Stimulated activated CD8-positive, alpha-beta memory T cell treated with anti-CD3 and anti-CD28 coated beads, Interleukin-4, amount 100 ng/mL, for 1 hour (primary cell): Measurements from ENCODE around the gene NUP210L.
"Not testable (repeated sequence)": the region's sequence is repeated elsewhere in the genome, so short reads cannot be mapped to it uniquely, and the experiment has no call there.

Experiments
- DNase-seq, 2 donors: peaks; one replicate each; pipeline ENCODE4 v3.0.0-alpha.2; 2020; ENCODE audit warnings: low read depth in 2 of 2, low spot score in 1 of 2

NUP210L gene

DNA sequence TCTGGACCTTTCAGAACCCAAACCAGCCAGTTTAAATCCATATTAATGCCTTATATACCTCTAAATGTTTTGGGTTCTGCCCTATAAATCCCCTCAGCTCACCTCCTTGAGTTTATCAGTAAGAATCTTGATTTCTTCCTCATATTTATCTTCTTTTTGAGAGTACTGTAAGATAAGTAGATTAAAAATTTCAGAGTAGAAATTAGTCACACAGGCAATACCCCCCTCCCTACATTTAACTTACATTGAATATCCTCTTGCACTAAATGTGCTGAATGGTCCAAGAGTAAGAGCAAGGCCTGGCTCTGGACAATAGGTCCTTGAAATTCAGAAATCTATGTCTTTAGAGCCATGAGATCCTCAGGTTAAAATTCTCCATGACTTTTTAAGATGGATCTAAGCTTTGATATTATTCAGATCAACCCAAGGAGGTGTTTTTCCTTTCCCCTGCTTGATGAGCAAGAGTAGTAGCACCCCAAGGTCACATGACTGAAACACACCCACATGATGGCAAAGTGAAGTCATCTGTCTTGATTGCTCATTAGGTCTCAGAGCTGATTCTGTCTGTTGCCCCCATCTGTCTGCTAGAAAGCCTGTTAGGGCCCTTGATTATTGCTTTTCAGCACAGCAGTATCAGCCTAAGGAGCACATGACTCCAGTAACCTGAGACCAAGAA lies 15.8 kb upstream of the NUP210L start:
- DNase-seq, result no peak

DNA sequence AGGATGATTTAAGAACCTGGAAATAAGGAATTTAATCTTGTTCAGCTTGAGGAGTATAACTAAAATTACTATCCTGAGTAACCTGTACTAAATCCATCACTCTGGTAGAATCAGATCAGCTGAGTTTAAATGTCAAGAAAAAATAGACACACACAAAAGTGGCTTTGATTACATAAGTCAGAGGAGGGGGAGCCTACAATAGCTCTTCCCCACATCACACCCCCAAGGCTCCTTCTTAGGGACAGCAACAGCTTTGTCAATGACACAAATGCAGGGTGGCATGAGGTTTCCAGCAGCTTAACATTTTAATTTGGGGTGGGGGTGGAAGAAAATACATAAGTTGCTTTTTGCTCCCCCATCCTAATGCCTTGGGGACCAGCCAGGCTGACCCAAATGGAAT lies 12.6 kb upstream of the NUP210L start:
- DNase-seq, result no peak

DNA sequence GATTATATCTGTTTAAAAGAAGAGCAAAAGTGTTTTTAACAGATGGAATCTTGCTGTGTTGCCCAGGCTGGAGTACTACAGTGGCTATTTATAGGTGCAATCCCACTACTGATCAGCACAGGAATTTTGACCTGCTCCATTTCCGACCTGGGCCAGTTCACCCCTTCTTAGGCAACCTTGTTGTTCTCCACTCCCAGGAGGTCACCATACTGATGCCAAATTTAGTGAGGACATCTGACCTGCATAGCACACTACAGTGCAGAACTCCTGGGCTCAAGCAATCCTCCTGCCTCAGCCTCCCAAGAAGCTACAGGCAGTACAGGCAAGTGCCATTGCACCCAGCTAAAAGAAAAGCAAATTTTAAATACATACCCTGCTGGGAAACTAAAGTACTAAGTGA lies 11.3 kb upstream of the NUP210L start:
- no peak for DNase-seq

DNA sequence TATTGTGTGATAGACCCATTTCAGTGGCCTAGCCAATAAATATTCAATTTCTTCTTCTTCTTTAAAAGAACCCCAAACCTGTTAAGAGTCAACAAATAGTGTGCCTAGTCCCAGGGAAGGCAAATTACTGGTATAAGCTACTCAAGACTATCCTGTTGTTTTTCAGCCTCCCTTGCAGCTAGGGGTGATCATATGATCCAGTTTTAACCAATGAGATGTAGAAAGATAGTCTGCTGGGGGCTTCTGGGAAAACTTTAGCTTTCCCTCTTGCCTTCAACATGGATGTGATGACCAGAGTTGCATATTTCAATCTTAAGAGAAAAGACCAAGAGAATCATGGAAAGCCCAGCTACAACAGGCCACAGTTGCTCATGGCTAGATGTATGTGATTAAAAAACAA lies 4.7 kb upstream of the NUP210L start:
- DNase-seq, result no peak

DNA sequence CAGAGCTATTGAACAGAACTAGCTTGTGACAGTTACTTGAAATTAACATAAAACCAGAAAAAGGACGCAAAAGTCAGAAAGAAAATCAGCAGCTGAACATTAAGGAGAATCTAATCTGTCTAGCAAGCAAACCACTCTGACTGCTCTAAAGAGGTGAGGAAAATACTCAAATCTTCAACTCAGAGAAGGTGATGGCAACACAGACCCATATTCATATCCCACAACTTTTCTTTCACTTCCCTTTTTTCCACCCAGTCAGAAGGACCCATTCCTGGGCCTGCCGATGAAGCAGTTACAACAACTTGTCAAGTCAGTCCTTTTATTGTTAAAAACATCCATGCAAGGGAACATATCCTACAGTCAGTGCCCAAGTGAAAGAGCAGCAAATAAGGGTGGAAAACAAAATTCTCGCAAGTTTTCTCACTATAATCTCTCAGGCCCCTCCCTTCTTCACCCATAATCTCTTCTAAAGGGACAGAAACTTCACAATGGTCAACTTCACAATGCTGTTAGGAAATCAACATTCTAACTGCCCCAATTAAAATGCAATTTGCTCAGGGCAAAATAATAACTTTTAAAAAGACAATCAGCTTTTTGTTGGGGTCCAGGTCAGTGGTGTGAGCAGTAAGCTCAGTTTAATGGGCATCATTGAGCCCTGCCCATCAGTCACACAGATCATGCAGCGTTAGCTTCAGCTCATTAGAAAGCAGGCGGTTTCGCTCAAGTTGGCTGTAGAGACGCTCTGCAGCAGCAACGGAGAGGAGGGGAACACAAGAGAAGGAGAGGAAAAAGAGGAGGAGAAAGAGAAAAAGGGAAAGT lies 3.6 kb upstream of the NUP210L start:
- no peak for DNase-seq

DNA sequence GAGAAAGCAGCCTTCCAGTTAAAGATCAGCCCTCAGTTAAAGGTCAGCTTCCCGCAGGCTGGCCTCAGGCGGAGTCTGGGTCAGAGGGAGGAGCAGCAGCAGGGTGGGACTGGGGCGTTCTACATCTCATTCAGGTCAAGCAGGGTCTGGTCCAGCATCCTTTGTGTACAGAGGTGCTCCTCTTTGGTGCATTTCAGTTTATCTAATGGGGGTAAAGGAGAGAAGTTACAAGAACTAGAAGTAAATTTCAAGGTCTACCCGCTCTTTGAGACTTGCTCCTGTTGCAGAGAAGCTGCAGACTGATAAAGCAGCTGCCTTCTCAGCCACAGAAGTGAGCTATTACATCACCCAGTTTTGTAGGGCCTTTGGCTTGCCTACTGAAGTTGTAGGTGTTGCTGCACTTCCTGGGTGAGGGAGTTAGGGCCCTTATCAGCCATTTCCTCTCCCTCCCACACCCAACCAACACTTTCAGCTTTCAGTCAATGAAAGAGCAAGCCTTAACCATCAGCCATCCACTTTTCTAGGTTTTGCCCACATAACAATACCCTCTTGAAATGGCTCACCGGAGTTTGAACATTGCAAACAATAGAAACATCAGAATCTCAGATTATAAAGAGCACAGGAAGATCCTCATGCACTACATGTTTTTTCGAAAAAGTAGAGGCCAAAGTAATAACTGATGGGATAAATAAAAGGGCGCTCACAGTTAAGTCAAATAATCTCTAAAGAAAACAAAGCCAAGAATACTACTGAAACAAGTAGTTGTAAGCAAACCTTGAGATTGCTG lies 2.8 kb upstream of the NUP210L start:
- DNase-seq, result peak; percentile 28 to 46

DNA sequence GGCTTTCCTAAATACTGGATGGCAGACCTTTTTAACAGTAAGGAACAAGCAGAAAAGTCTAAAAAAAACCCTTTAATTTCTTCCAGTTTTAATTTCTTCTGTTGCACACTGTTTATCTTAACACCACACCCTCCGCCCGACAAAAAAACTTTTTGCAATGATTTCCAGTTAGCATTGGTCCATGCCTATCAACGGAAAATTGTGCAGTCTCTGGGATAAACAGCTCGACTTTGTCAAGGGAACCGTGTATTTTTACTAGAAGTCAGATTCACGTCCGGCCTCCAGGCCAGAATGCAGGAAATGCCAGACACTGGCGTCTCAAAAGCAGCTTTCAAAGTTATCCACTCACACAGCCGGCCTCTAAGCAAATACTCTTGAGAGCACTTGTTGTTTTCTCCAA lies 378 bp upstream of the NUP210L start:
- no peak for DNase-seq

DNA sequence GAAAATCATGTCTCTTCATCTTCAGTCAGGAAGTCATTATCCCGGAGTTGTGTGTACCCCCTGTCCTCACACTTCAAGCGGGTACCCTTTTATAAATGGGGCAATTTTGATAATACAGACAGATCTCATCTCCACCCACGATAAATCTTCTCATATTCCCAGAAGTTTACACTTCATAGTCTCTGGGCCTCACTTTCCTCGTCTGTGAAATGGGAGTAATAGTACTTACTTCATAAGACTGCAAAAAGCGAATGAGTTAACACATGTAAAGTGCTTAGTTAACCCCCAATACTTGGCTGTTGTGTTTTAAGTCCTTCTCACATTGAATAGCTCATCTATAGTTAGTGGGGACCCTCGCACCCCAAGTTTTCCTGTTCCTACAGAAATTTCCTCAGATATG lies 820 bp downstream of the NUP210L start:
- no peak for DNase-seq

DNA sequence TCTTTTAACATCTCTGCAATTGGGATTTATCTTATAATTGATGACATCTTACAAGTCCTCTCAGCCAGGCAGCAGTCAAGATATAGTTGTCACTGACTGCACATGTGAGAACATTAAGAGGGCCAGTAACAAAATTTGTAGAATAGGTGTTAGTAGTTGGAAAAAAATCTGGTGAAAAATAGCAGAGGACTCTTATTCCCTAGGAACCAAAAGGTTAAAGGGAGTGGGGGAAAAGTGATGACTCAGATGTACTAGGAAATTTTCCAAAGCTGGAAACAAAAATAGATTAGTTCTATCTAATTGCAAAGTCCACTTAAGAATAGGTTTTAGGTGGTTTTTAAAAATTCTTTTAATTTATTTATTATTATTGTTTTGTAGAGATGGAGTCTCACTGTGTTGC lies 3.6 kb downstream of the NUP210L start:
- DNase-seq, result no peak

DNA sequence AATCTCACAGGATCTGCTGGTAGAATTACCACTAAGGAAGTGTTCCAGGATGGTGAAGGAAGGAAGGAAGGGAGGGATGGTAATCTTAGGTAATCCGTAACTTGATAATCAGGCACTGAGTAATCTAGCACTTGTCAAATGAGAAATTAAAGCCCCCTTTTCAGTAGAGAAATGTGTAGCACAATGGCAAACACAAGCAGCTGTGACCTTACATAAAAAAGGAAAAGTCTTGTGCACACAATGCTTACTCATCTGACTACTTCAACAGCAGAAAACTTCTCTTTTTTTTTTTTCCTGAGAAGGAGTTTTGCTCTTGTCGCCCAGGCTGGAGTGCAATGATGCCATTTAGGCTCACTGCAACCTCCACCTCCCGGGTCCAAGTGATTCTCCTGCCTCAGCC lies 6.1 kb downstream of the NUP210L start:
- DNase-seq, result no peak

DNA sequence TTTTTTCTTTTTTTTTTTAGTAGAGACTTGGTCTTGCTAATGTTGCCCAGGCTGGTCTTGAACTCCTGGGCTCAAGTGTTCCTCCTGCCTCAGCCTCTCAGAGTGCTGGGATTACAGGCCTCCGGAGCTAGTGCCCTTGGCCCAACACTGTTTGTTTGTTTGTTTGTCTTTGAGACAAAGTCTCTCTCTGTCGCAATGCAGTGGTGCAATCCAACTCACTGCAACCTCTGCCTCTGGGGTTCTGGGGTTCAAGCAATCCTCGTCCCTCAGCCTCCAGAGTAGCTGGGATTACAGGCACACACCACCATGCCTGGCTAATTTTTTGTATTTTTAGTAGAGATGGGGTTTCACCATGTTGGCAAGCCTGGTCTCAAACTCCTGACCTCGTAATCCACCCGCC lies 7.4 kb downstream of the NUP210L start:
- DNase-seq, result not testable (repeated sequence)

DNA sequence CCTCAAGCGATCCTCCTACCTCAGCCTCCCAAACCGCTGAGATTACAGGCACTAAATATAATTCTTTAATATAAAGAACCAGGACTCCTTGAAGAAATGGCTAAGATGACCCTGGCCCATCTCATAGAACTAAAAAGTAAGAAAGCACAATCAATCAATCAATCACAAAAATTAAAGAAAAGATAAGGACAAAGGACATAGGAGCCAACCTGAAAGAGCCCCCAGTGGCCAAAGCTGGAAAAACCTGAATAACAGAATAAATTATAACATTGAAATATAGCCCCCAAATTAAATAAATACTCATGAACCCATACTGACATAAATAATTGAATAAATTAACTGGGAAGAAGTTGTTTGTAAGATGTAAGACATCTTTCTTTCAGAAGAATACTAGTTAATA lies 8.9 kb downstream of the NUP210L start:
- no peak for DNase-seq

DNA sequence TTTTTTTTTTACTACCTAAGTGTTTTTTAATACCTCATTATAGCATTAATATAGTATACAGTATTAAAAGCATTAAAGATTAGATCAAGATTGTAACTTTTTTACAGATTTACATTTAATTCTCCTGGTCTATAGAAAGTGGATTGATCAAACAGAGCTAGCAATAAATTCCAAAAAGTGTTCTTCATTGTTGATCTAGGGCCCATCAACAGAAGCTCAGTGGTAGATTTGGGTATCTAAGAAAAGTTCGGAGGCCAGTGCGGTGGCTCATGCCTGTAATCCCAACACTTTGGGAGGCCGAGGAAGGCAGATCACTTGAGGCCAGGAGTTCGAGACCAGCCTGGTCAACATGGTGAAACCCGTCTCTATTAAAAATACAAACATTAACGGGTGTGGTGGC lies 12.5 kb downstream of the NUP210L start:
- no peak for DNase-seq

DNA sequence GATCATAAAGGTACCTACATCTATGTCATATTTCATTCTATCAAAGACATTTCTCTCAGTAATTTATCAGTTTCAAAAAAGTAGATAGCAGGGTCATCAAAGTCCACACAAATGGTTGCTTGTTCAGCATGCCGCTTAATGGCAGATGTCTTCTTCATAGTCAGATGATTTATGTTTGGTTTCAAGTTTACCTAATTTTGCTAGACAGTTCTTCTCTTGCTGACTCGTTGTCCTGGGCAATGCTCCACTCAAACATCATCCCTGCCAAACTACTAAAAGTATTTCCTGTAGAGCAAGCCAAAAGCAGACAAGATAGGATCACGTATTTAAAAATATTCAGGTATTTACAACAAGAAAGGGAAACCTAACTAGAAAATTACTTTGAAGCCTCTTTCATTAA lies 13.6 kb downstream of the NUP210L start:
- no peak for DNase-seq

DNA sequence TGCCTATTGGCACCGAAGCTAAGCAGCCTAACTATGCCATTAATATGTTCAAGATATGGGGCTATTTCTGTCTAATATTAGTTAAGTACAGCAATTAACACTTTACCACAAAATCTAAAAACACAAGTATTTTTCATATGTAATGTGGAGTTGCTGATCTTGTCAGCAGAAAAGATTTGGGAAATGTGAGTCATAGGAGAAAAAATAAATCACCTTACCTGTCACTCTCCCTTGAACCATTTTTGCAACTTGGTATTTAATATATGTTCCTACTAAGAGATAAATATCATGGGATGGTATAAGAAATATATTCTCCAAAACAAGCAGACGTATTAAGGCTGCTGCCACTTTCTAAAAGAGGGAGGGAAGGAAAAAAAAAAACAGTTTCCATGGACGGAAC lies 17.0 kb downstream of the NUP210L start:
- no peak for DNase-seq

DNA sequence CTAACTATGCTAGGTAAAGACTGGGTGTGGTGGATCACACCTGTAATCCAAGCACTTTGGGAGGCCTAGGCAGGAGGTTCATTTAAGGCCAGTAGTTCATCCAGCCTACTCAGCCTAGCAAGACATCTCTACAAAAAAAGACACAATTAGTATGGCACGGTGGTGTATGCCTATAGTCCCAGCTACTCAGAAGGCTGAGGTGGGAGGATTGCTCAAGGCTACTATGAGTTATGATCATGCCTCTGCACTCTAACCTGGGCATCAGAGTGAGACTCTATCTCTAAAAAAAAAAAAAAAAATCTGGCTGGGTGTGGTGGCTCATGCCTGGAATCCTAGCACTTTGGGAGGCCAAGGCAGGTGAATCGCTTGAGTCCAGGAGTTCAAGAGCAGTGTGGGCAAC lies 21.6 kb downstream of the NUP210L start:
- no peak for DNase-seq

DNA sequence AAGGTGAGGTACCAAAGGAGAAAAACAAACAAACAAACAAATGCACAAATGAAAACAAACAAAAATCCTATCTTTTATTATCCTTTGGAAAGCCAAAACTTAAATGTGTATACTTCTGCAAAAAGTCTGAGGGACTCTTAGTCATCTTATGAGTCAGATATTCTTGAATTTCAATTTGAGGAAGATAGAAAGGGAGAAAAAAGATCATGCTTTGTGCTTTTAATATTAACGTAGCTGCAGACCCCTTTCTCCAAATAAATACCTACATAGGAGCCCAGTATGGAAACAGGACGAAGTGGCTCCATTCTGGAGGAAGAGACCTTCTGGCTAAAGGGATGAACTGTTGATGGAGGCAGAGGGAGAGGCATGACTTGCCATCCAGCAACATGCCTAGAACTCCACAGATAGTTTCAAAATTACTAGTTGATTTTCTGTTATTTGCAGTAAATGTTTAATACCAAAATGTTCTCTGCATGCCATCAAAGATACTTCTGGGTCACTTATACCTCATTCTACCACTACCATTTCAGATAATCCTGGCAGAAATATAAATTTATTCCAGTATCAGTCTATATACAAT lies 25.4 kb downstream of the NUP210L start:
- no peak for DNase-seq

DNA sequence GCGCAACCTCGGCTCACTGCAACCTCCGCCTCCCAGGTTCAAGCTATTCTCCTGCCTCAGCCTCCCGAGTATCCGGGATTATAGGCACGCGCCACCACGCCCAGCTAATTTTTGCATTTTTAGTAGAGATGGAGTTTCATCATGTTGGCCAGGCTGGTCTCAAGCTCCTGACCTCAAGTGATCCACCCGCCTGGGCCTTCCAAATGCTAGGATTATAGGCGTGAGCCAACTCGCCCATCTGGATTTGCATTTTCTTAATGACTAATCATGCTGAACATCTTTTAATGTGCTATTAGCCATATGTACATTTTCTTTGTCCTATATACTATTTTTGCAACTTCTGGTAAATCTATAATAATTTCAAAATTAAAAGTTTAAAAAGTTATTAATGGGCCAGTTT lies 31.7 kb downstream of the NUP210L start:
- DNase-seq, result not testable (repeated sequence)

DNA sequence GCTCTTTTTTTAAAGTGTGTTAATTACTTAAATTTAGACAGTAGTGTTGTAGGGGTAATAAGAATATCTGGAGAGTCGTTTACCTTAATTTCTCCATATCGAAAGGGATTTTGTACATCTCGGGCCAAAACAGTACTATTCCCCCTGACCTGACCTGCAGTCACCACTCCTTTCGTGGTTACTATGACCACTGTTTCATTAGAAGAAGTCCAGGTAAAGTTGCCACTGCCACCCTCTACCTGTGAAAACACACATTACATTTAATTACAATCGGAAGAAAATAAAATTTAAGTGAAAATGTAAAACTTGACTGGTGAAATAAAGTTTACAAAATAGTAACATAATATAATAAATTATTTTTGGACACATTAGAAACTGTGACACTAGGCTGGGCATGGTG lies 37.2 kb downstream of the NUP210L start:
- no peak for DNase-seq

DNA sequence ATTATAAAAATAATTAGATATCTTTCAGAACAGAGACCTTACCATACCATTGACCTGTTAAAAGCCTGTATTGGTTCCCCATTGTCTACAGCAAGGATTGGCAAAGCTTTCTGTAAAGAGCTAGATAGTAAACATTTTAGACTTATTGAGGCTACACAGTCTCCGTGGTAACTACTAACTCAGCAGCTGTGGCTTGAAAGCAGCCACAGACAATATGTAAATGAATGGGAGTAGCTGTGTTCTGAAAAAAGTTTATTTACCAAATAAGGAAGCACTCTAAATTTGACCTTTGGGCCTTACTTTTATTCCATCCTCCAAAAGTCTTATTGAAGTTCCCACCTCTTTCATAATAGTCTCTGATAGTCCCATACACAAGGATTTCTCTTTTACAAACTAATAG lies 39.7 kb downstream of the NUP210L start:
- DNase-seq, result no peak

DNA sequence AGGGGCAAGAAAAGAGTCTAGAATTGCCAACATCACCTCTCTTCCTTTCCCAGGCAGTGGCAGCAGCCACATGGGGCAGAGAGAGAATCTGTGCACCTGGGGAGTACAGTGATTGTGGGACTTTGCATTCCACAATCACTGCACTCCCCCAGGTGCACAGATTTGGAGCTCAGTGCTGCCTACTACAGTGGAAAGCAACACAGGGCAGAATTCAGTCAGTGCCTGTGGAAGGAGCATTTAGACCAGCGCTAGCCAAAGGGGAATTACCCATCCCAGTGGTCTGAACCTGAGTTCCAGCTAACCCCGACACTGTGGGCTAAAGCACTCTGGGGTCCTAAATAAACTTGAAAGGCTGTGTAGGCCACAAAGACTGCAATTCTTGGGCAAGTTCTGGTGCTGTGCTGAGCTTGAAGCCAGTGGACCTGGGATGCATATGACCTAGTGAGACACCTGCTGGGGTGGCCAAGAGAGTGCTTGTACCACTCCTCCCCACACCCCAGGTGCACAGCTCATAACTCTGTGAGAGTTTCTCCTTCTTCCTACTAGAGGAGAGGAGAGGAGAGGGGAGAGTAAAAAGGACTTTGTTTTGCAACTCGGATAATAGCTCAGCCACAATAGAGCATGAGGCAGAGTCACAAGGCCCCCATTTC lies 50.3 kb downstream of the NUP210L start:
- DNase-seq, result no peak
